IPS-15b (cell line): ENCODE results near the gene TMEM213.
A peak's percentile ranks its signal among the peaks of the same experiment; 100 is the strongest.

Experiments
- H3K27me3 ChIP-seq: one replicate; pipeline ENCODE4 v1.6.1; 2013; ENCODE audit warnings: low read length; ENCODE audit not compliant: control insufficient read depth, insufficient read depth
- H3K36me3 ChIP-seq: one replicate; pipeline ENCODE4 v1.6.1; 2013; ENCODE audit warnings: low read length; ENCODE audit not compliant: control insufficient read depth, insufficient read depth
- H3K4me1 ChIP-seq: one replicate; pipeline ENCODE4 v1.6.1; 2013; ENCODE audit warnings: mild to moderate bottlenecking, low read length; ENCODE audit not compliant: control insufficient read depth, insufficient read depth
- H3K4me3 ChIP-seq: one replicate; pipeline ENCODE4 v1.5.1; 2013; ENCODE audit warnings: low read depth, low read length
- H3K9ac ChIP-seq: one replicate; pipeline ENCODE4 v1.6.1; 2013; ENCODE audit warnings: low read depth, mild to moderate bottlenecking, low read length
- H3K9me3 ChIP-seq: one replicate; pipeline ENCODE4 v1.6.1; 2013; ENCODE audit warnings: mild to moderate bottlenecking, low read length; ENCODE audit not compliant: control insufficient read depth, insufficient read depth

TMEM213 gene

GRCh38 chr7:138797715-138798320 lies at the start of gene TMEM213, which contains the start of gene ATP6V0A4:
TSS of gene TMEM213 (plus strand) at chr7:138797994. CDS start at chr7:138798105, 111 bp downstream.
TSS of gene ATP6V0A4 (minus strand) at chr7:138798196. CDS start at chr7:138771247, 26,949 bp downstream.
- Histone ChIP-seq H3K9me3 (no peaks in the 10 kb centered on the region), H3K36me3 (no peaks in the 10 kb centered on the region), H3K9ac (peak within 1 kb of the TSS; percentile 8), H3K4me3 (peak within 1 kb of the TSS; percentile 37), H3K4me1 (peaks cover 15% of the 10 kb centered on the region), H3K27me3 (no peaks in the 10 kb centered on the region)

- Histone ChIP-seq H3K9me3 (no peaks in the 10 kb centered on the region), H3K9ac (no peak overlapping the region), H3K4me1 (peaks cover 6% of the 10 kb centered on the region), H3K36me3 (no peaks in the 10 kb centered on the region), H3K27me3 (no peaks in the 10 kb centered on the region), H3K4me3 (no peak overlapping the region)
Measured at GRCh38 chr7:138748666-138749065, 49.1 kb upstream of the TMEM213 start.

GRCh38 chr7:138749960-138750359 lies 47.8 kb upstream of the TMEM213 start:
- Histone ChIP-seq H3K27me3 (no peaks in the 10 kb centered on the region), H3K36me3 (no peaks in the 10 kb centered on the region), H3K9ac (no peak overlapping the region), H3K4me1 (peaks cover 6% of the 10 kb centered on the region), H3K9me3 (no peaks in the 10 kb centered on the region), H3K4me3 (no peak overlapping the region)

GRCh38 chr7:138750473-138750872 lies 47.3 kb upstream of the TMEM213 start:
- Histone ChIP-seq H3K9me3 (no peaks in the 10 kb centered on the region), H3K27me3 (no peaks in the 10 kb centered on the region), H3K4me1 (peaks cover 10% of the 10 kb centered on the region), H3K9ac (no peak overlapping the region), H3K4me3 (no peak overlapping the region), H3K36me3 (no peaks in the 10 kb centered on the region)

- Histone ChIP-seq H3K9ac (no peak overlapping the region), H3K4me3 (no peak overlapping the region), H3K9me3 (no peaks in the 10 kb centered on the region), H3K36me3 (no peaks in the 10 kb centered on the region), H3K4me1 (peaks cover 13% of the 10 kb centered on the region), H3K27me3 (no peaks in the 10 kb centered on the region)
Measured at GRCh38 chr7:138750901-138751464, 46.8 kb upstream of the TMEM213 start.

GRCh38 chr7:138752518-138753149 lies 45.2 kb upstream of the TMEM213 start:
- Histone ChIP-seq H3K4me1 (peaks cover 13% of the 10 kb centered on the region), H3K27me3 (no peaks in the 10 kb centered on the region), H3K9ac (no peak overlapping the region), H3K4me3 (no peak overlapping the region), H3K9me3 (no peaks in the 10 kb centered on the region), H3K36me3 (no peaks in the 10 kb centered on the region)

- no peaks in the 10 kb centered on the region for H3K9me3 ChIP-seq
- H3K9ac ChIP-seq, result no peak overlapping the region
- peaks cover 13% of the 10 kb centered on the region for H3K4me1 ChIP-seq
- H3K4me3 ChIP-seq, result no peak overlapping the region
- no peaks in the 10 kb centered on the region for H3K27me3 ChIP-seq
- H3K36me3 ChIP-seq, result no peaks in the 10 kb centered on the region
Measured at GRCh38 chr7:138753150-138753518, 44.7 kb upstream of the TMEM213 start.

- H3K9ac ChIP-seq, result no peak overlapping the region
- no peaks in the 10 kb centered on the region for H3K36me3 ChIP-seq
- H3K27me3 ChIP-seq, result no peaks in the 10 kb centered on the region
- H3K4me1 ChIP-seq, result peaks cover 13% of the 10 kb centered on the region
- no peak overlapping the region for H3K4me3 ChIP-seq
- H3K9me3 ChIP-seq, result no peaks in the 10 kb centered on the region
Measured at GRCh38 chr7:138753610-138754009, 44.2 kb upstream of the TMEM213 start.

- H3K4me1 ChIP-seq, result peaks cover 13% of the 10 kb centered on the region
- H3K9me3 ChIP-seq, result no peaks in the 10 kb centered on the region
- H3K4me3 ChIP-seq, result no peak overlapping the region
- H3K9ac ChIP-seq, result no peak overlapping the region
- no peaks in the 10 kb centered on the region for H3K27me3 ChIP-seq
- no peaks in the 10 kb centered on the region for H3K36me3 ChIP-seq
Measured at GRCh38 chr7:138755331-138755747, 42.5 kb upstream of the TMEM213 start.

GRCh38 chr7:138755842-138756590 lies 41.8 kb upstream of the TMEM213 start:
- no peaks in the 10 kb centered on the region for H3K27me3 ChIP-seq
- no peak overlapping the region for H3K4me3 ChIP-seq
- H3K9ac ChIP-seq, result no peak overlapping the region
- peaks cover 13% of the 10 kb centered on the region for H3K4me1 ChIP-seq
- H3K36me3 ChIP-seq, result no peaks in the 10 kb centered on the region
- H3K9me3 ChIP-seq, result no peaks in the 10 kb centered on the region

- Histone ChIP-seq H3K9ac (no peak overlapping the region), H3K9me3 (no peaks in the 10 kb centered on the region), H3K4me1 (peaks cover 13% of the 10 kb centered on the region), H3K4me3 (no peak overlapping the region), H3K36me3 (no peaks in the 10 kb centered on the region), H3K27me3 (no peaks in the 10 kb centered on the region)
Measured at GRCh38 chr7:138756591-138757242, 41.1 kb upstream of the TMEM213 start.
